Chondrocyte (in vitro differentiated cells): ENCODE measurements around the gene TXNDC8. TPM values are rescaled to one million over a fixed set of nuclear protein-coding genes. Genes with fewer than 3 reads are reported as not detected.

Source experiments
- DNase-seq: peaks from one replicate; pipeline ENCODE4 v3.0.0; 2021; ENCODE audit warnings: mixed read lengths, low spot score
- H3K27ac Mint-ChIP-seq: one replicate; pipeline ENCODE4 v1.8.0; 2021; ENCODE audit warnings: mild to moderate bottlenecking, moderate library complexity, mixed read lengths; ENCODE audit not compliant: unreplicated experiment
- H3K27me3 Mint-ChIP-seq: 2 replicates; pipeline ENCODE4 v1.8.0; 2021; ENCODE audit warnings: low read depth, mixed read lengths
- H3K36me3 Mint-ChIP-seq: 2 replicates; pipeline ENCODE4 v1.8.0; 2021; ENCODE audit warnings: low read depth, mixed read lengths
- H3K4me1 Mint-ChIP-seq: 2 replicates; pipeline ENCODE4 v1.8.0; 2021; ENCODE audit warnings: low read depth, mild to moderate bottlenecking, mixed read lengths
- H3K4me3 Mint-ChIP-seq: one replicate; pipeline ENCODE4 v1.8.0; 2021; ENCODE audit warnings: mild to moderate bottlenecking, moderate library complexity, mixed read lengths; ENCODE audit not compliant: unreplicated experiment
- H3K9me3 Mint-ChIP-seq: 2 replicates; pipeline ENCODE4 v1.8.0; 2021; ENCODE audit warnings: low read depth, mixed read lengths
- CTCF ChIP-seq: fragments of 200-600 bp; sonication (generic); IDR thresholded peaks from 2 replicates; pipeline ENCODE4 v1.5.0; 2021; ENCODE audit warnings: antibody characterized with exemption, mild to moderate bottlenecking, moderate library complexity
- total RNA-seq: library from RNA; stranded (reverse); gene quantifications from 3 replicates; pipeline ENCODE4 v1.2.1, GENCODE V29; 2021

TXNDC8 gene
- total RNA-seq, 1 donor from 2014 or later, result not detected

GRCh38 chr9:110283751-110284150 is 53.9 kb downstream of the TXNDC8 start:
- Mint-ChIP-seq H3K4me1 (no peaks in the 10 kb centered on the region), H3K9me3 (no peaks in the 10 kb centered on the region), H3K27ac (no peak overlapping the region), H3K36me3 (no peaks in the 10 kb centered on the region), H3K4me3 (no peak overlapping the region), H3K27me3 (peaks cover 1% of the 10 kb centered on the region)
- DNase-seq, result no peak
- TF ChIP-seq CTCF, result no peak

GRCh38 chr9:110282739-110283081 is 55.0 kb downstream of the TXNDC8 start:
- Mint-ChIP-seq H3K4me3 (no peak overlapping the region), H3K4me1 (no peaks in the 10 kb centered on the region), H3K27me3 (peaks cover 1% of the 10 kb centered on the region), H3K9me3 (no peaks in the 10 kb centered on the region), H3K27ac (no peak overlapping the region), H3K36me3 (no peaks in the 10 kb centered on the region)
- no peak for DNase-seq
- TF ChIP-seq CTCF, result no peak

DNA sequence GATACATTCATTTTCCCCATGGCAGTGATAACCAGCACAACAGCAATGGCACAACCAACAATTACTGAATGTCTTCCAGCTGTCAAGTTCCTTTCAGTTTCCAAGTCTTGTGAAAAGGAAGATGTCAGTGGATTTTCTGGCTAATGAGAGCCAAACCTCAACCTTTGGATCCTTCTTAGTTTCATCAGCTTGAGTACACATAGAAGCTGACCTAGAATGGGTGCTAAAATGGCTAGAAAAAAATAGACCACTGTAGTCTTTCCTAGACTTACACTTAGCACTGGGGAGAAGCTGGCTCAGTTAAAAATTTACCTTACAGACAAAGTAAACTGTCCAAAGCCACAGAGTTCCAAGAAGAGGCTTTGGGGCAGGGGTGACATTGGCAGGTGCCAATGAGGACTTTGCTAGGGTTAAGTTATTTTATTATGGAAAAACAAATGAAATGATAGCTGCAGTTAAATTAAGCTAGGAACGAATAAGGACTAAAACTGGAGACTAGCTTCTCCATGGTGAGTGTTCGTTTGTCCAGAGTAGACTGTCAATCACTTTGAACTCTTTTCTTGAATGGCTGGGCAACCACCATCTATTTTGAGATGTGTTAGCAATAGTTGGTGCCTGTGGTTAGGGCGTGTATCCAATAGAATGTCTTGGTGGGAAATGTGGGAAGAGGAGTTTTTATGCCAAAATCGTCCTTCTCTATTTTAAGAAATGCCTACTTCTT is 55.5 kb downstream of the TXNDC8 start:
- no peak for TF ChIP-seq CTCF

GRCh38 chr9:110278080-110278707 is 59.5 kb downstream of the TXNDC8 start:
- DNase-seq, result no peak
- H3K27ac Mint-ChIP-seq, result no peak overlapping the region
- no peaks in the 10 kb centered on the region for H3K36me3 Mint-ChIP-seq
- no peaks in the 10 kb centered on the region for H3K4me1 Mint-ChIP-seq
- H3K4me3 Mint-ChIP-seq, result no peak overlapping the region
- TF ChIP-seq CTCF, result no peak
- H3K27me3 Mint-ChIP-seq, result no peaks in the 10 kb centered on the region
- H3K9me3 Mint-ChIP-seq, result no peaks in the 10 kb centered on the region

More for the DNA sequence above, 55.5 kb downstream of the TXNDC8 start:
- H3K9me3 Mint-ChIP-seq, result no peaks in the 10 kb centered on the region
- H3K27ac Mint-ChIP-seq, result no peak overlapping the region
- H3K4me1 Mint-ChIP-seq, result no peaks in the 10 kb centered on the region
- no peak overlapping the region for H3K4me3 Mint-ChIP-seq
- peaks cover 1% of the 10 kb centered on the region for H3K27me3 Mint-ChIP-seq
- DNase-seq, result no peak
- H3K36me3 Mint-ChIP-seq, result no peaks in the 10 kb centered on the region

DNA sequence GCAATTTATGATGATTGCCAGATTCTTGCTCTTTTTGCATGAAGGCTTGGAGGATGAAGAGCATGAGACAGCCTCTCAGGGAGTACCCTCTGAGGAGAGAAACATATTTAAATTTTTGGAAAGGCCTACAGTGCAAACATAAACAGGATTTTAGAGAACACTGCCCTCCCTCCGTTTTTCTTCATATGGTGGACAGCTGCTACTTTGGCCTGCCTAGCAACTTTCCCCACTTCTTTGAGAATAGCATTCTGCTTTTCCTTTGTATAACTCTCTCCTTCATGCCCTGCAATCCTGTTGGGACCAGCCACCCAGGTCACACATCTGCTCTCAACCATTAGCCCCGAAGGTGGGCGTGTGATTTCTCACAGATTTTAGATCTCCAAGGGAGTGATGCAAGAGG is 60.9 kb downstream of the TXNDC8 start:
- no peaks in the 10 kb centered on the region for H3K4me1 Mint-ChIP-seq
- no peaks in the 10 kb centered on the region for H3K27me3 Mint-ChIP-seq
- no peak overlapping the region for H3K4me3 Mint-ChIP-seq
- no peak for DNase-seq
- no peak for TF ChIP-seq CTCF
- H3K27ac Mint-ChIP-seq, result no peak overlapping the region
- H3K36me3 Mint-ChIP-seq, result no peaks in the 10 kb centered on the region
- H3K9me3 Mint-ChIP-seq, result no peaks in the 10 kb centered on the region
